ENCODE measurements around the gene LCE3D. TPM values are rescaled to one million over a fixed set of nuclear protein-coding genes. Genes with fewer than 3 reads are reported as not detected.

Gene LCE3D
- total RNA-seq, 1 experiment from 2014 or later: not detected

GRCh38 chr1:152533327-152533938 lies 46.9 kb downstream of the LCE3D start:
- peak; percentile 68 for DNase-seq (ENCODE audit: extremely low read depth, low read depth)

Small RNA genes lying within 50 kb of the gene (small RNA-seq; reads per million reads assigned to genes)
- gene LCE3A: 0 reads per million in 2 experiments
- 0 reads per million in 2 experiments for gene LCE3B

Other genes starting within 250 kb of the LCE3D start
- under 0.01 TPM in 1 of 2 replicates, not detected in the other for gene FLG2, start 220.5 kb downstream of the LCE3D start, total RNA-seq (2014; rRNA removed; shearing (Covaris generic))
- not detected in 2 replicates for gene CRNN, start 166.3 kb downstream of the LCE3D start, total RNA-seq (2014; rRNA removed; shearing (Covaris generic))
- not detected in 2 replicates for gene LCE5A, start 69.7 kb downstream of the LCE3D start, total RNA-seq (2014; rRNA removed; shearing (Covaris generic))
- gene CRCT1, start 66.0 kb downstream of the LCE3D start, total RNA-seq (2014; rRNA removed; shearing (Covaris generic)): not detected in 2 replicates
- not detected in 2 replicates for gene LCE3E, start 13.7 kb downstream of the LCE3D start, total RNA-seq (2014; rRNA removed; shearing (Covaris generic))
- gene LCE3C, start 19.7 kb upstream of the LCE3D start, total RNA-seq (2014; rRNA removed; shearing (Covaris generic)): not detected in 2 replicates
- not detected in 2 replicates for gene LCE3B, start 33.3 kb upstream of the LCE3D start, total RNA-seq (2014; rRNA removed; shearing (Covaris generic))
- not detected in 2 replicates for gene LCE3A, start 42.6 kb upstream of the LCE3D start, total RNA-seq (2014; rRNA removed; shearing (Covaris generic))
- not detected in 2 replicates for gene LCE2D, start 82.9 kb upstream of the LCE3D start, total RNA-seq (2014; rRNA removed; shearing (Covaris generic))
- gene LCE2C, start 94.8 kb upstream of the LCE3D start, total RNA-seq (2014; rRNA removed; shearing (Covaris generic)): not detected in 2 replicates
- not detected in 2 replicates for gene LCE2B, start 105.6 kb upstream of the LCE3D start, total RNA-seq (2014; rRNA removed; shearing (Covaris generic))
- gene LCE2A, start 117.8 kb upstream of the LCE3D start, total RNA-seq (2014; rRNA removed; shearing (Covaris generic)): not detected in 2 replicates
- gene LCE4A, start 127.6 kb upstream of the LCE3D start, total RNA-seq (2014; rRNA removed; shearing (Covaris generic)): not detected in 2 replicates
- not detected in 2 replicates for gene KPRP, start 177.5 kb upstream of the LCE3D start, total RNA-seq (2014; rRNA removed; shearing (Covaris generic))
- gene LCE1F, start 194.6 kb upstream of the LCE3D start, total RNA-seq (2014; rRNA removed; shearing (Covaris generic)): not detected in 2 replicates
- gene LCE1E, start 205.7 kb upstream of the LCE3D start, total RNA-seq (2014; rRNA removed; shearing (Covaris generic)): not detected in 2 replicates
- not detected in 2 replicates for gene LCE1D, start 216.2 kb upstream of the LCE3D start, total RNA-seq (2014; rRNA removed; shearing (Covaris generic))
- gene LCE1C, start 226.1 kb upstream of the LCE3D start, total RNA-seq (2014; rRNA removed; shearing (Covaris generic)): not detected in 2 replicates
- gene LCE1B, start 231.5 kb upstream of the LCE3D start, total RNA-seq (2014; rRNA removed; shearing (Covaris generic)): not detected in 2 replicates
- gene LCE1A, start 247.0 kb upstream of the LCE3D start, total RNA-seq (2014; rRNA removed; shearing (Covaris generic)): not detected in 2 replicates